Measurements from ENCODE around the gene PPP2R5A. TPM values are rescaled to one million over a fixed set of nuclear protein-coding genes. Genes with fewer than 3 reads are reported as not detected.
A peak's percentile ranks its signal among the peaks of the same experiment; 100 is the strongest.
"Not testable (repeated sequence)": the region's sequence is repeated elsewhere in the genome, so short reads cannot be mapped to it uniquely, and the experiment has no call there.

Gene PPP2R5A
- polyA plus RNA-seq, 6 donors from 2014 or later = 22.0 to 38.2 (median 31.7) TPM

- Mint-ChIP-seq H3K27me3 (no peaks in the 10 kb centered on the region), H3K27ac (no peak overlapping the region), H3K4me3 (no peak overlapping the region), H3K9me3 (no peaks in the 10 kb centered on the region), H3K36me3 (peaks cover 0 to 7% of the 10 kb centered on the region in 2 donors), H3K4me1 (peaks cover 25 to 47% (median 32%) of the 10 kb centered on the region in 3 donors)
- no peak for DNase-seq
- no peak for ATAC-seq (ENCODE audit: low read depth in 2 of 2)
These were observed 30.0 kb downstream of the PPP2R5A start for GRCh38 chr1:212315184-212315583.

- peak overlapping the region in 4 of 6 donors; percentile 12 to 60 (median 14) for H3K27ac Mint-ChIP-seq
- H3K36me3 Mint-ChIP-seq = peaks cover 0 to 6% of the 10 kb centered on the region in 2 donors
- ATAC-seq (ENCODE audit: low read depth in 2 of 2) = no peak
- DNase-seq = no peak
- no peaks in the 10 kb centered on the region for H3K9me3 Mint-ChIP-seq
- no peak overlapping the region for H3K4me3 Mint-ChIP-seq
- H3K4me1 Mint-ChIP-seq = peaks cover 18 to 40% (median 27%) of the 10 kb centered on the region in 3 donors
- H3K27me3 Mint-ChIP-seq = no peaks in the 10 kb centered on the region
These were observed 30.7 kb downstream of the PPP2R5A start for GRCh38 chr1:212315907-212316306.

GRCh38 chr1:212317916-212318315 is 32.7 kb downstream of the PPP2R5A start:
- Mint-ChIP-seq H3K4me1 (peaks cover 18 to 33% (median 25%) of the 10 kb centered on the region in 3 donors), H3K27me3 (no peaks in the 10 kb centered on the region), H3K36me3 (peaks cover 0 to 6% of the 10 kb centered on the region in 2 donors), H3K27ac (peak overlapping the region in 1 of 6 donors; percentile 54), H3K9me3 (no peaks in the 10 kb centered on the region), H3K4me3 (no peak overlapping the region)
- no peak for DNase-seq
- ATAC-seq (ENCODE audit: low read depth in 2 of 2) = no peak

- not testable (repeated sequence) for H3K27me3 Mint-ChIP-seq; H3K27ac Mint-ChIP-seq; H3K36me3 Mint-ChIP-seq; DNase-seq; ATAC-seq (ENCODE audit: low read depth in 2 of 2); H3K9me3 Mint-ChIP-seq; H3K4me3 Mint-ChIP-seq
- H3K4me1 Mint-ChIP-seq = peaks cover 18 to 38% (median 23%) of the 10 kb centered on the region in 3 donors
These were observed 35.8 kb downstream of the PPP2R5A start for GRCh38 chr1:212321031-212321430.

GRCh38 chr1:212323066-212323465 is 37.9 kb downstream of the PPP2R5A start:
- Mint-ChIP-seq H3K4me3 (no peak overlapping the region), H3K36me3 (peaks cover 0 to 4% of the 10 kb centered on the region in 2 donors), H3K27me3 (no peaks in the 10 kb centered on the region), H3K9me3 (no peaks in the 10 kb centered on the region), H3K4me1 (peaks cover 5 to 27% (median 9%) of the 10 kb centered on the region in 3 donors), H3K27ac (peak overlapping the region in 1 of 6 donors; percentile 41)
- DNase-seq = no peak
- ATAC-seq (ENCODE audit: low read depth in 2 of 2) = no peak

- no peak for DNase-seq
- no peak overlapping the region for H3K27ac Mint-ChIP-seq
- H3K36me3 Mint-ChIP-seq = peaks cover 0 to 4% of the 10 kb centered on the region in 2 donors
- no peak for ATAC-seq (ENCODE audit: low read depth in 2 of 2)
- peaks cover 9 to 33% (median 12%) of the 10 kb centered on the region in 3 donors for H3K4me1 Mint-ChIP-seq
- no peak overlapping the region for H3K4me3 Mint-ChIP-seq
- no peaks in the 10 kb centered on the region for H3K27me3 Mint-ChIP-seq
- H3K9me3 Mint-ChIP-seq = no peaks in the 10 kb centered on the region
These were observed 41.3 kb downstream of the PPP2R5A start for GRCh38 chr1:212326541-212326940.

- Mint-ChIP-seq H3K4me1 (peaks cover 9 to 29% (median 12%) of the 10 kb centered on the region in 3 donors), H3K36me3 (peaks cover 0 to 2% of the 10 kb centered on the region in 2 donors), H3K4me3 (no peak overlapping the region), H3K27me3 (no peaks in the 10 kb centered on the region), H3K9me3 (no peaks in the 10 kb centered on the region), H3K27ac (peak overlapping the region in 3 of 6 donors; percentile 17 to 77 (median 36))
- no peak for ATAC-seq (ENCODE audit: low read depth in 2 of 2)
- no peak for DNase-seq
These were observed 43.0 kb downstream of the PPP2R5A start for GRCh38 chr1:212328248-212328647.

GRCh38 chr1:212329105-212329504 is 43.9 kb downstream of the PPP2R5A start:
- H3K36me3 Mint-ChIP-seq = peaks cover 7 to 8% of the 10 kb centered on the region in 2 donors
- H3K9me3 Mint-ChIP-seq = no peaks in the 10 kb centered on the region
- no peaks in the 10 kb centered on the region for H3K27me3 Mint-ChIP-seq
- no peak for DNase-seq
- H3K27ac Mint-ChIP-seq = peak overlapping the region in 2 of 6 donors; percentile 22 to 63
- ATAC-seq (ENCODE audit: low read depth in 2 of 2) = no peak
- H3K4me1 Mint-ChIP-seq = peaks cover 9 to 21% (median 9%) of the 10 kb centered on the region in 3 donors
- H3K4me3 Mint-ChIP-seq = no peak overlapping the region

GRCh38 chr1:212341090-212341489 is 55.9 kb downstream of the PPP2R5A start:
- H3K27ac Mint-ChIP-seq = peak overlapping the region in 1 of 6 donors; percentile 38
- DNase-seq (no peak), ATAC-seq (ENCODE audit: low read depth in 2 of 2) (no peak)
- H3K4me3 Mint-ChIP-seq = no peak overlapping the region
- peaks cover 0 to 6% (median 2%) of the 10 kb centered on the region in 3 donors for H3K4me1 Mint-ChIP-seq
- H3K36me3 Mint-ChIP-seq = no peaks in the 10 kb centered on the region
- no peaks in the 10 kb centered on the region for H3K27me3 Mint-ChIP-seq
- H3K9me3 Mint-ChIP-seq = no peaks in the 10 kb centered on the region

GRCh38 chr1:212344905-212345304 is 59.7 kb downstream of the PPP2R5A start:
- no peak overlapping the region for H3K4me3 Mint-ChIP-seq
- DNase-seq (no peak), ATAC-seq (ENCODE audit: low read depth in 2 of 2) (no peak)
- H3K27ac Mint-ChIP-seq = no peak overlapping the region
- no peaks in the 10 kb centered on the region for H3K36me3 Mint-ChIP-seq
- H3K27me3 Mint-ChIP-seq = no peaks in the 10 kb centered on the region
- no peaks in the 10 kb centered on the region for H3K9me3 Mint-ChIP-seq
- H3K4me1 Mint-ChIP-seq = no peaks in the 10 kb centered on the region

GRCh38 chr1:212346601-212347000 is 61.4 kb downstream of the PPP2R5A start:
- no peaks in the 10 kb centered on the region for H3K36me3 Mint-ChIP-seq
- DNase-seq = no peak
- H3K27me3 Mint-ChIP-seq = no peaks in the 10 kb centered on the region
- no peak overlapping the region for H3K4me3 Mint-ChIP-seq
- no peaks in the 10 kb centered on the region for H3K4me1 Mint-ChIP-seq
- no peak for ATAC-seq (ENCODE audit: low read depth in 2 of 2)
- H3K27ac Mint-ChIP-seq = no peak overlapping the region
- H3K9me3 Mint-ChIP-seq = no peaks in the 10 kb centered on the region

- H3K4me3 Mint-ChIP-seq = no peak overlapping the region
- H3K9me3 Mint-ChIP-seq = no peaks in the 10 kb centered on the region
- no peaks in the 10 kb centered on the region for H3K4me1 Mint-ChIP-seq
- DNase-seq = no peak
- no peak for ATAC-seq (ENCODE audit: low read depth in 2 of 2)
- peak overlapping the region in 2 of 6 donors; percentile 36 to 54 for H3K27ac Mint-ChIP-seq
- peaks cover 0 to 7% of the 10 kb centered on the region in 2 donors for H3K36me3 Mint-ChIP-seq
- H3K27me3 Mint-ChIP-seq = no peaks in the 10 kb centered on the region
These were observed 66.6 kb downstream of the PPP2R5A start for GRCh38 chr1:212351588-212352362.

GRCh38 chr1:212353181-212353580 is 68.0 kb downstream of the PPP2R5A start:
- DNase-seq (no peak), ATAC-seq (ENCODE audit: low read depth in 2 of 2) (no peak)
- H3K27ac Mint-ChIP-seq = peak overlapping the region in 2 of 6 donors; percentile 47 to 56
- H3K9me3 Mint-ChIP-seq = no peaks in the 10 kb centered on the region
- H3K36me3 Mint-ChIP-seq = peaks cover 0 to 7% of the 10 kb centered on the region in 2 donors
- no peaks in the 10 kb centered on the region for H3K4me1 Mint-ChIP-seq
- no peaks in the 10 kb centered on the region for H3K27me3 Mint-ChIP-seq
- no peak overlapping the region for H3K4me3 Mint-ChIP-seq

GRCh38 chr1:212354464-212354863 is 69.3 kb downstream of the PPP2R5A start:
- Mint-ChIP-seq H3K36me3 (peaks cover 0 to 7% of the 10 kb centered on the region in 2 donors), H3K27ac (peak overlapping the region in 1 of 6 donors; percentile 81), H3K4me1 (no peaks in the 10 kb centered on the region), H3K27me3 (no peaks in the 10 kb centered on the region), H3K4me3 (peak overlapping the region in 1 of 8 donors; percentile 47), H3K9me3 (no peaks in the 10 kb centered on the region)
- DNase-seq (no peak), ATAC-seq (ENCODE audit: low read depth in 2 of 2) (no peak)

All from naive B cell (primary cell).